Activated CD4-positive, CD25-positive, alpha-beta regulatory T cell treated with anti-CD3 and anti-CD28 coated beads, Interleukin-2, amount 50 U/mL, for 16 hours (primary cell): ENCODE results near the gene SERF2.
"Not testable (repeated sequence)": the region's sequence is repeated elsewhere in the genome, so short reads cannot be mapped to it uniquely, and the experiment has no call there.

Source experiments
- DNase-seq: peaks from one replicate; pipeline ENCODE4 v3.0.0-alpha.2; 2020; ENCODE audit warnings: low read depth, low spot score

Gene SERF2

DNA sequence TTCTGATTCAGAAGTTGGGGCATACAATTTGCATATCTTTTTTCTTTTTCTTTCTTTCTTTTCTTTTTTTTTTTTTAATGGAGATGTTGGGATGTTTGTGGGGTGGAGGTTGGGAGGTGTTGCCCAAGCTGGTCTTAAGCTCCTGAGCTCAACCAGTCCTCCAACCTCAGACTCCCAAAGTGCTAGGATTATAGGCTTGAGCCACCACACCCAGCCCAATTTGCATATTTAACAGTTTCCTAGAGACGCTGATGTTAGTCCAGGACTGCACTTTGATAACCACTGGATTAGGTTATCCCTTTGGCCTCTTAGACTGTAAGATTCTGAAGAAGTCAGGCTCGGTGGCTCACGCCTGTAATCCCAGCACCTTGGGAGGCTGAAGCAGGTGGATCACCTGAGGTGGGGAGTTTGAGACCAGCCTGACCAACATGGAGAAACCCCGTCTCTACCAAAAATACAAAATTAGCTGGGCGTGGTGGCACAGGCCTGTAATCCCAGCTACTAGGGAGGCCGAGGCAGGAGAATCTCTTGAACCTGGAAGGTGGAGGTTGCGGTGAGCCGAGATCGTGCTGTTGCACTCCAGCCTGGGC lies 37.9 kb downstream of the SERF2 start:
- DNase-seq = not testable (repeated sequence)

DNA sequence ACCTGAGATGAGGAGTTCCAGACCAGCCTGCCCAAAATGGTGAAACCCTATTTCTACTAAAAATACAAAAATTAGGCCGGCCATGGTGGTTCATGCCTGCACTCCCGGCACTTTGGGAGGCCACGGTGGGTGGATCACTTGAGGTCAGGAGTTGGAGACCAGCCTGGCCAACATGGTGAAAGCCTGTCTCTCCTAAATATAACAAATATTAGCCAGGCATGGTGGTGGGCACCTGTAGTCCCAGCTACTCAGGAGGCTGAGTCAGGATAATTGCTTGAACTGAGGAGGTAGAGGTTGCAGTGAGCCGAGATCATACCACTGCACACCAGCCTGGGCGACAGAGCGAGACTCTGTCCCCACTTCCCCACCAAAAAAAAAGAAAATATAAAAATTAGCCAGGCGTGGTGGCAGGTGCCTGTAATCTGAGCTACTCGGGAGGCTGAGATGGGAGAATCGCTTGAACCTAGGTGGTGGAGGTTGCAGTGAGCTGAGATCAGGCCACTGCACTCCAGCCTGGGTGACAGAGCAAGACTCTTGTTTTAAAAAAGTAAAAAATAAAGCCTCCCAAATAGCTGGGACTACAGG lies 38.7 kb downstream of the SERF2 start:
- not testable (repeated sequence) for DNase-seq

DNA sequence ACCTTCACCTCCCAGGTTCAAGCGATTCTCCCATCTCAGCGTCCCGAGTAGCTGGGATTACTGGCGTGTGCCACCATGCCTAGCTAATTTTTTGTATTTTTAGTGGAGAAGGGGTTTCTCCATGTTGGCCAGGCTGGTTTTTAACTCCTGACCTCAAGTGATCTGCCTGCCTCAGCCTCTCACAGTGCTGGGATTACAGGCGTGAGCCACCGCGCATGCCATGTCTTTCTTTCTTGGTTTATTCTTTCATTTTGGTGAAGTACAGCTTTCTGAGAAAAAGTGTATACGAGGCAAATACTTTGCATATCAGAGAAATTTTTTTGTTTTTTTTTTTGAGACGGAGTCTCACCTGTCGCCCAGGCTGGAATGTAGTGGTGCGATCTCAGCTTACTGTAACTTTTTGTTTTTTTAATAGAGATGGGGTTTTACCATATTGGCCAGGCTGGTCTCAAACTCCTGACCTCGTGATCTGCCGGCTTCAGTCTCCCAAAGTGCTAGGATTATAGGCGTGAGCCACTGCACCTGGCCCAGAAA lies 39.5 kb downstream of the SERF2 start:
- DNase-seq = not testable (repeated sequence)

DNA sequence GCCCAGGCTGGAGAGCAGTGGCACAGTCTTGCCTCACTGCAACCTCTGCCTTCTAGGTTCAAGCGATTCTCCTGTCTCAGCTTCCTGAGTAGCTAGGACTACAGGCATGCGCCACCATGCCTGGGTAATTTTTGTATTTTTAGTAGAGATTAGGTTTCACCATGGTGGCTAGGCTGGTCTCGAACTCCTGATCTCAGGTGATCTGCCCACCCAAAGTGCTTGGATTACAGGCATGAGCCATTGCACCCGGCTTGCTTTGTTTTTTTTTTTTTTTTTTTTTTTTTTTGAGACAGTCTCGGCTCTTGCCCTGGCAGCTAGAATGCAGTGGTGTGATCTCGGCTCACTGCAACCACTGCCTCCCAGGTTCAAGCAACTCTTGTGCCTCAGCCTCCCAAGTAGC lies 40.4 kb downstream of the SERF2 start:
- not testable (repeated sequence) for DNase-seq

DNA sequence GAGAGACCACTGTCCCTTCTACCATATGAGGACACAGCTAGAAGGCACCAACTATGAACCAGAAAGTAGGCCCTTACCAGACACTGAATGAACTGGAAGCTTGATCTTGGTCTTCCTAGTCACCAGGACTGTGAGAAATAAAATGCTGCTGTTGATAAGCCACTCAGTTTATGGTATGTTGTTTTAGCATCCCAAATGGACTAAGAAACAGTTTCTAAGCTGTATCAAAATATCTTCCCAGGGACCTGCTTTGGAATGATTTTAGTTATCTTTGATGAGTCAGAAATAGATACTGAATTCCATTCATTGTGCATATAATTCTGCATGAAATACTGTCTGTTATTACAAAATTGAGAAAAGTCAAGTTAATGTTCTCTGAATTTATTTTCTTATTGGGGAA lies 53.3 kb downstream of the SERF2 start:
- DNase-seq = no peak
